HG03159 (cell line): ENCODE measurements around the gene OVOL1.

Experiments
- ATAC-seq: cut with Tn5 transposase; IDR thresholded peaks from one replicate; pipeline ENCODE4 v1.9.1; 2021; ENCODE audit warnings: mild to moderate bottlenecking, moderate library complexity; ENCODE audit not compliant: unreplicated experiment

The OVOL1 gene

GRCh38 chr11:65790902-65791650 lies 4.2 kb downstream of the OVOL1 start:
- ATAC-seq: no peak

DNA sequence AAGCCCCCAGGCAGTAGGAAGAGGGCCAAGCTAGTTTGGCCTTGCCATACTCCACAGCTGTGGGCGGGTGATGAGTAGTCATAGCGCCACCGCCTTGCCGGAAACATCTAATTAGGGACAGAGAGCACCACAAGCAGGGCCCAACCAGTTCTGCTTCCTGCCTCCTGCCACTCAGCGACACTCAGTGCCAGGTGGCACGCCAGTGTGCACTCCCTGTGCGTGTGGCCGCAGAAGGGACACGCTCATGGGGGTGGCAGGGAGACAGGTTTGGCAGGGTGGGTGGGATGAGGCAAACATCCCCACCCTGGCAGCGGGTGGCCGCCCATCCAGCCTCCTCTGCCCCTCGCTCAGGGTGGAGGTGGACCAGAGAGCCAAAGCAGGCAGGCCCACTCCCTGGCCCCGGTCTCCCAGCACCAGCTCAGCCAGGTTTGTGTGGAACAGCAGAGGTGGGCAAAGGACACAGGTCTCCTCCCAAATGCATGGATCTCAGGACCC lies 4.9 kb downstream of the OVOL1 start:
- no peak for ATAC-seq

DNA sequence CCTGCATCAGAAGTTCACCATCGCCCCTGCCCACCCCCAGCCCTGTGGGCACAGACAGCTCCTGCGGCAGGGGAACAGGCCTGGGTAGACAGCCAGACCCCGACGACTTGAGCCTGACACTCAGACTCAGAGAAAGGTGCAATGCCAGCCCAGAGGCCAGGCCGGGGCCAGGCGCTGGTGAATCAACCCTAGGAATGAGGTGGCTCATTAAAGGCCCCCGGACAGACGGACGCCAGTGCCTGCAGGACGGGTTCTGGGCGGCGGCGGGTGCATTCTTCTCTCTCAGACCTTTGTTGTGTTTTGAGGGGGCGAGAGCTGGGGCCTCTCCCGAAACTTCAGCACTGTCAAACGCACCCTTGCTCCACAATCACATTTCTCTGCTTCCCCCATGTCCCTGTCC lies 5.6 kb downstream of the OVOL1 start:
- ATAC-seq: no peak

- no peak for ATAC-seq
Measured at GRCh38 chr11:65793144-65793581, 6.3 kb downstream of the OVOL1 start.

DNA sequence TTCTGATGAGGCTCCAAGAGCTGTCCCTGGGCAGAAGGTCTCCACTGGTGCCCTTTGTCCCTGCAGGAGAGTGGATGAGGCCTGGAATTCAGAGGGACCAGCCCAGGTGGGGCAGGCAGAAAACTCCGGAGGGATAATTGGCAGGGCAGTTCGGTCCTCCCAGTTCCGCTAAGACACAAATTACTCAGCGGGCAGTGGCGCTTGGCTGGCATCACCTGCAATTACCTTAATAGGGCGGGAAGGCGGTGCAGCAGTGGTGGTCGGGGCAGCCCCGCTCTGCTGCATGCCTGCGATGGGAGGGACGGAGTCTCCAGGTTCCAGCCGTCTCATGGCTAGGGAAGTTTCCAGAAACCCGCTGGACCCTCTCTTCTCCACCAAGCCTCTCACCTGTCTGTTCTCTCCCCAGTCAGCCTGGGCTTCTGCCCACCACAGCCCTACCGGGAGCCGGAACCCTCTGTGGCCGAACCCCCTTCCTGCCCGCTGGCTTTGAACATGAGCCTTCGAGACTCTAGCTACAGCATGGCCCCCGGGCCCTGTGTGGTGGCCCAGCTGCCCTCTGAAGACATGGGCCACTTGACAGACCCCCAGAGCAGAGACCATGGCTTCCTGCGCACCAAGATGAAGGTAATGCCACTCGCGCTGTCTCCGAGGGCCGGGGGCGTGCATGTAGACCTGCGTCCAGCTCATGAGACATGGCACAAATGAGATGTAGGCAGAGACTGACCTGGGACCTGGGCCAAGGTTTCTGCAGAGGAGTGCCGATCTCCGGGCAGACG lies 7.0 kb downstream of the OVOL1 start:
- no peak for ATAC-seq

DNA sequence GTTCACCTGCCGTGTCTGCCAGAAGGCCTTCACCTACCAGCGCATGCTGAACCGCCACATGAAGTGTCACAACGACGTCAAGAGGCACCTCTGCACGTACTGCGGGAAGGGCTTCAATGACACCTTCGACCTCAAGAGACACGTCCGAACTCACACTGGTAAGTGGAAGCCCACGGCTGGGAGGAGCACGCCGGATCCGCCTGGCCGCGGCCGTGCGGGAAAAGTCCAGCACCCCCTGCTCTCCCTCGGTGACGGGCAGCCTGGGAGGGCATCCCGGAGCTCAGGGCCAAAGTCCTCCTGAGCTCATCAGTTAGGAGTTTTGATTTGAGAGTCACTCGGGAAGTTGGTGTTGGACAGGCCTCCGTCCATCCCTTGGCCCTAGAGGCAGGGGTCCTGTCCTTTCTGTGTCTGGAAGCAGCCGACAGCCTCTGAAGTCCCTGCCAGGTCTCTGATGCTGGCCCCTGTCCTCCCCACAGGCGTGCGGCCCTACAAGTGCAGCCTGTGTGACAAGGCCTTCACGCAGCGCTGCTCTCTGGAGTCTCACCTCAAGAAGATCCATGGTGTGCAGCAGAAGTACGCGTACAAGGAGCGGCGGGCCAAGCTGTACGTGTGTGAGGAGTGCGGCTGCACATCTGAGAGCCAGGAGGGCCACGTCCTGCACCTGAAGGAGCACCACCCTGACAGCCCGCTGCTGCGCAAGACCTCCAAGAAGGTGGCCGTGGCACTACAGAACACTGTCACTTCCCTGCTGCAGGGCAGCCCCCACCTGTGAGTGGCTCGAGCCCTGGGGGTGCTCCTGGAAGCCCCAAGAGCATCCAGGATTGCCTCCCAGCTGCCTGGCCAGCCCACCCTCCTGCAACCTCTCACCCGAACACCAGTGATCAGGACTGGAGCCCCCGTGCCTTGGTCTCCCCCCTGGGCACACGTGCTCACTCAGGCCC lies 8.0 kb downstream of the OVOL1 start:
- ATAC-seq: no peak

GRCh38 chr11:65796726-65797601 lies 10.1 kb downstream of the OVOL1 start:
- ATAC-seq: no peak

- no peak for ATAC-seq
Measured at GRCh38 chr11:65797711-65798110, 10.8 kb downstream of the OVOL1 start.

DNA sequence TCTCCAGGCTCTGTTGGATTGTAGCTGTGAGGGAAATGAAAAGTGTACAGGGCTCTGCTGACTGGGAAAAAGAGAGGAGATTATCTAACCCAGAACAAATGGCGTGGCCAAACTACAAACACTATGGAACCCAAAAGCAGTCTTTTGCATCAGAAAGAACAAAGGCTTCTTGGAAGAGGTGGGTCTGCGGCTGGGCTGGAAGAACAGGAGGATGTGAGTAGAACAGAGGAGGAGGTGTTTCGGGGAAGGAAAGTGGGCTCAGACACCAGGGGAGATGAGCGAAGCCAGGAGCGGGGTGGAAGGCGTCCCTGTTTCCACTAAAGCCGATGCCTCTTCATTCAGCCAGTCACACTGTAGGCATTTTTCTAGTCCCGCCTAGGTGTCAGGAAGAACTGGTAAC lies 12.0 kb downstream of the OVOL1 start:
- ATAC-seq: no peak

DNA sequence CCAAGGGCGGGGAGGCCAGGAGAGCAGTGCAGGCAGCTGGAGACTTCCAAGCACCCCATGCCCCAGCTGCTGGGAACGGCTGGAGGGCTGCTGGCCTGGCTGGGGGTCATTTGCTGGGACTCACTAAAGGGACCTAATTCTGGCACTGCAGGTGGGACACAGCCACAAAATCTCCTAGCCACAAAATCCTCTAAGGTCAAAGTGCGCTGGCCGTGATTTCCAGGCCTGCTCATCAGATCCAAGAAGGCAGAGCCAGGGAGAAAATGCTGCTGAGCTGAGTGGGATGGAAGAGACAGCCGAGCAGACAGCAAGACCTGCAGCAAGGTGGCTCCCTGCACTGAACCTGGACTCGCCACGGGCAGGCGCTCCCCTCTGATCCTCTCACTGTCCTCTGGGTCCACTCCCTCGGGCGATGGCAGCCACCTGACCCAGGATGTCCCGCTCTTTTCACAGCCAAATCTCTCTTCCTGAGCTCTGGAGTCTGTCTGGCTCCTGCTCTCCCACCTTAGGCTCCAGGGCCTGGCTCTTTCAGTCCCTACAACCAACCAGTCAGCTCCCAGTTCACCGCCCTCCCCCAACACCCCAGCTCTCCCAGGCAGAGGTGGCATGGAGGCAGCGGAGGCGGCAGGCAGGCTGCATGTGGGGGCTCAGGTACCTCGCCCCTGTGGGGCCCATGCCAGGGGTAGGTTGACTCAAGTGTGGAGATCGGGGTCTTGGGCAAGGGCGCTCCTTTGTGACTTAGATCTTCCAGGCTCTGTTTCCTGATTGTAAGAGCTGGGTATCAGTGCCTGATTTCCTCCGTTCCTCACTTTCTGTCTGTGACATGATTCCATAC lies 14.5 kb downstream of the OVOL1 start:
- ATAC-seq: no peak

DNA sequence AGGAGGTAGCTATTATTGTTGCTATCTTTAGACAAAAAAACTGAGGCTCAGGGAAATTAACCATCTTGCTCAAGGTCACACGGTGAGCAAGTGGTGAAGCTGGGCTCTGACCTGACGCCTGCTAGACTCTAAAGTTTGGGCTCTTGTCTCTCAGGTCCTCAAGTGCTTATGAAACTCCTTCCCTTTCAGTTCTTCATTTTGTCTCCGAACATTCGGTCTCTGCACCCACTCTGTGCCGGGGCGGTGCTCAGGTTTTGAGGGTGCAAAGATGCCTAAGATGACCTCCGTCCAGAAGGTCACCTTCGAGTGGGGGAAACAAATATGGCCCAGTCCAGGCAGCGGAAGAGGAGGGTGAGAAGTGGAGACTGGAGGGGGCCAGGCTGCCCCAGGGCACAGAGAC lies 16.0 kb downstream of the OVOL1 start:
- peak; percentile 67 for ATAC-seq

DNA sequence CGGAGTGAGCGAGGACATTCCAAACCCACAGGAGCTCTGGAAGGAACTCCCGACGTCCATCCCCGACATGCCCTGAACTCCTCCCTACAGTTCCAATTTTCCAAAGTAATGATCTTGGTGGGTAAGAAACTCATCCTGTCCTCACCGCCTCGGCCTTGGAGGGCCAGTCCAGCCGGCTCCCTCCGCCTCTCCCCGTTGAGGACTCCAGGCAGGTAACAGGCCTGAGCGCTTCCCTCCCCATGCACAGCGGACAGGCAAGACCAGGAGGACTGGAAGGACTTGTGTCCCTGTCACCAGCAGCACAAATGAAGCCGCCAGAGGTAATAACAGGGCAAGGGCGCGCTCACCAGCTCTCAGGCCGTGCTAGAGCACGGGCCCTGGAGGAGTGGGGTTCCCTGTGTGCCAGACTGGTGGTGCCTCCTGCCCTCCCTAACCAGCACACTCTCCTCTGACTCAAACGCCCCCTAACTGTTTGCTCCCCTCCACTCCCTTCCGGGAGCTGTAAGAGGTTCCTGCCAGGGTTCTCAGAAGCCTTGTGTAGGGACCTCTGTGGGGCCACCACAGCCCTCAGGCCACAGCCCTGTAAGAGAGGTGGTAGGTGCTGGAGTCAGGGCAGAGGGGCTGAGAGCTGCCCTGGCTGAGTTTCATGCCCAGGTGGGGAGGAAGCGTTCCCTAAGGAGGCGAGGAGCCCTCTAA lies 17.1 kb downstream of the OVOL1 start:
- ATAC-seq: no peak

GRCh38 chr11:65806979-65807378 lies 20.1 kb downstream of the OVOL1 start:
- ATAC-seq: no peak

GRCh38 chr11:65808744-65809341 lies 22.0 kb downstream of the OVOL1 start:
- no peak for ATAC-seq

DNA sequence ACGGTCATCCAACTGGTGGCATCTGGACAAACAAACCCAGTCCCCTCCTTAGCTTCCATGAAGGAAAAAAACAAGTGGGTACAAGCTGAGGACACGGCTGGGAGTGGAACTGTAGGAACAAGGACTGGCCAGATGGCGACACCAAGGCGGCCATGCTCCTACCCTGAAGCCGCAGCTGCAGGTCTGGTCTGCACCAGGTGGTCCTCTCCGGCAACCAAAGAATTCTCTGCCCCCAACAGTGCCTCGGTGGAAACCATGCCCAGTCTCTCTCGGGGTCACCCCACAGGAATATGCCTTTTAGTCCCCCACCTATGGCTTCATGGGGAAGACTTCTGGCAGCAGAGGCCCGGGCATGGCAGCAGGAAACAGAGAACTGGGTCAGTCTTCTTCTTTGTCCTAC lies 22.6 kb downstream of the OVOL1 start:
- no peak for ATAC-seq

GRCh38 chr11:65810046-65810868 lies 23.4 kb downstream of the OVOL1 start:
- ATAC-seq: no peak

- ATAC-seq: no peak
Measured at GRCh38 chr11:65811764-65812475, 25.1 kb downstream of the OVOL1 start.
